Epithelial cell of prostate (primary cell): Measurements from ENCODE around the gene CUX1.
"Not testable (repeated sequence)": the region's sequence is repeated elsewhere in the genome, so short reads cannot be mapped to it uniquely, and the experiment has no call there.

ENCODE experiments used
- DNase-seq: peaks from one replicate; pipeline ENCODE4 v3.0.0-alpha.2; 2011; ENCODE audit warnings: low read depth, low spot score
- H3K27ac ChIP-seq: fragments of 450-650 bp; 2 replicates; pipeline ENCODE4 v1.5.1; 2017; ENCODE audit warnings: mild to moderate bottlenecking

CUX1 gene

GRCh38 chr7:101817471-101818286 is at the start of gene CUX1:
CUX1 (plus strand) TSS chr7:101817626; CDS start chr7:101817640, 14 bp downstream.
- peak within 1 kb of the TSS; percentile 77 for H3K27ac ChIP-seq
- DNase-seq, result no peak

- H3K27ac ChIP-seq, result no peak overlapping the region
- DNase-seq, result no peak
Observed at GRCh38 chr7:101768280-101768679, 49.1 kb upstream of the CUX1 start.

DNA sequence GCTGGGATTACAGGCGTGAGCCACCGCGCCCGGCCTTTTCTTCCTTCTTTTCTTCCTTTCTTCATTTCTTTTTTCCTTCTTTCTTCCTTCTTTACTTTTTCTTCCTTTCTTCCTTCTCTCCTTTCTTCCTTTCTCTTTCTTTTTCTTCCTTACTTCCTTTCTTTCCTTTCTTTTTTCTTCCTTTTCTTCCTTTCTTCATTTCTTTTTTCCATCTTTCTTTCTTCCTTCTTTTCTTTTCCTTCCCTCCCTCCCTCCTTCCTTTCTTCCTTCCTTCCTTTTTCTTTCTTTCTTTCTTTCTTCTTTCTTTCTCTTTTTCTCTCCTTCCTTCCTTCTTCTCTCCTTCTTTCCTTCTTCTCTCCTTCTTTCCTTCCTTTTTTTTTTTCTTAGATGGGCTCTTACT is 47.0 kb upstream of the CUX1 start:
- H3K27ac ChIP-seq, result no peak overlapping the region
- no peak for DNase-seq

GRCh38 chr7:101772508-101773211 is 44.8 kb upstream of the CUX1 start:
- DNase-seq, result no peak
- H3K27ac ChIP-seq, result no peak overlapping the region

DNA sequence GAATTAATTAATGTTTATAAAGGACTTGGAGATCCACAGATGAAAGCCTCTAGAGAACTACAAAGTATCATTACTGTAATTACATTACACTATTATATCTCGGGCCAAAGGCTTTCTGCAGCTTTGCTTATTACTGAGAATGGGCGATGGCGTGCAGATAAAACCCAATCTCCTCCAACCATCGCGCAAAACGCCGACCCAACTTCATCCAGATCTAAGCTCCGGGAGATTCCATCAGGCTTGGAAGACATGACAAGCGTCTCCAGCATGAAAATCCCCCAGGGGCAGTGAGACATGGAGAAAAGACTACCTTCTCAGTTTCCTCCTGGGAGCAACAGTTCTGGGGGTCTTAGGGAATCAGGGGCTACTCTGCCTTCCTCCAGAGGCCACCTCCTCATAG is 42.2 kb upstream of the CUX1 start:
- H3K27ac ChIP-seq, result no peak overlapping the region
- no peak for DNase-seq

GRCh38 chr7:101778026-101778580 is 39.3 kb upstream of the CUX1 start:
- no peak for DNase-seq

GRCh38 chr7:101779267-101779666 is 38.2 kb upstream of the CUX1 start:
- no peak overlapping the region for H3K27ac ChIP-seq
- no peak for DNase-seq

More at GRCh38 chr7:101778026-101778580, 39.3 kb upstream of the CUX1 start:
- H3K27ac ChIP-seq, result no peak overlapping the region

DNA sequence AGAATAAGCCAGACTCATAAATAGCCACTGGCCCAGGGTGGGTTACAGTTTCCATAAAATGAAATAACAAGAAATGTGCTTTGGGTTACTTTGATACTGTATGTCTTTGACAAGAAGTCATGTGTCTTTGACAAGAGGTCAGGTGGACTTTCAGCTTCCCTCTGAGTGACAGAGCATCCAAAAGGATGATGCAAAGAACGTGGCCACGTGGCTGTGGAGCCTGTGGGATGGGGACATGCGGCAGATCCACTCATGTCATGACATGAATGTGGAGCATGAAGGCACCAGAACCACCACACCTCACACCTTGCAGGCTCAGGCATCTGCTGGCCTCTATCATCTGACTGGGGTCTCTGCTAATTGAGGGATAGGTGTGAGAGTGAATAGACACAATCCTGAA is 37.1 kb upstream of the CUX1 start:
- H3K27ac ChIP-seq, result no peak overlapping the region
- no peak for DNase-seq

DNA sequence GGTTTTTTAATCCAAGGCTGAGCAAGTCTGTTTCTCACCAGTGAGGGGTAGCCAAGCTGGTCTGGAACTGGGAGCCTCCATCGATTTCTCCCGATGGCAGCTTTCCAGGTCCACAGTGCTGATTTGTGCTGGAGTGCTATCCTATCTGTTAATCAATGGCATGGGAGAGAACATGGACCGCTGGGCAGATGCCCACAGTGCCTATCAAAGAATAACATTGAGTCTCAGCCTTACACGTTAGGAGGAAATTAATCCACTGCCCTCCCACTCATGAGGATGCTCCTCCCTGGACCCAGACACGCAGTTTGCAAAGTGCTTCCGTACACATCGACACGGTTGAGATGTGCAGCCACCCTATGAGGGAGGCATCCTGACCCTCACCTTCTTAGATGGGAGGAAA is 36.0 kb upstream of the CUX1 start:
- no peak for DNase-seq
- H3K27ac ChIP-seq, result no peak overlapping the region

DNA sequence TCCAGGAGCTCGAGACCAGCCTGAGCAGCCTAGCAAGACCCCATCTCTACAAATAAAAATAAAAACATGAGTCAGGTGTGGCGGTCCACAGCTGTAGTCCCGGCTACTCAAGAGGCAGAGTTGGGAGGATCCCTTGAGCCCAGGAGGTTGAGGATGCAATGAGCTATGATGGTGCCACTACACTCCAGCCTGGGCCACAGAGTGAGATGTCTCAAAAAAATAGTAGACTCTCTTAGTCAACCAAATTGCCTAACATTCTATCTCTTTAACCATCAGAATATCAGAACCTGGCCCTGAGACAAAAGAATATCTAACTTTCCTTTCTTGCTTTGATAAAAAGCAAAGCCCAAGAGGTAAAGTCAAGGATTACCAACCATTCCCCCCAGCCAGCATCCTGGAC is 35.0 kb upstream of the CUX1 start:
- H3K27ac ChIP-seq, result no peak overlapping the region
- DNase-seq, result no peak

- DNase-seq, result no peak
- no peak overlapping the region for H3K27ac ChIP-seq
Observed at GRCh38 chr7:101782896-101783295, 34.5 kb upstream of the CUX1 start.

- no peak overlapping the region for H3K27ac ChIP-seq
- DNase-seq, result no peak
Observed at GRCh38 chr7:101783381-101784181, 33.8 kb upstream of the CUX1 start.

GRCh38 chr7:101784292-101785127 is 32.9 kb upstream of the CUX1 start:
- no peak overlapping the region for H3K27ac ChIP-seq
- DNase-seq, result no peak

GRCh38 chr7:101787864-101788263 is 29.6 kb upstream of the CUX1 start:
- DNase-seq, result no peak
- no peak overlapping the region for H3K27ac ChIP-seq

- no peak overlapping the region for H3K27ac ChIP-seq
- no peak for DNase-seq
Observed at GRCh38 chr7:101788517-101788916, 28.9 kb upstream of the CUX1 start.

- no peak overlapping the region for H3K27ac ChIP-seq
- no peak for DNase-seq
Observed at GRCh38 chr7:101790566-101791293, 26.7 kb upstream of the CUX1 start.

DNA sequence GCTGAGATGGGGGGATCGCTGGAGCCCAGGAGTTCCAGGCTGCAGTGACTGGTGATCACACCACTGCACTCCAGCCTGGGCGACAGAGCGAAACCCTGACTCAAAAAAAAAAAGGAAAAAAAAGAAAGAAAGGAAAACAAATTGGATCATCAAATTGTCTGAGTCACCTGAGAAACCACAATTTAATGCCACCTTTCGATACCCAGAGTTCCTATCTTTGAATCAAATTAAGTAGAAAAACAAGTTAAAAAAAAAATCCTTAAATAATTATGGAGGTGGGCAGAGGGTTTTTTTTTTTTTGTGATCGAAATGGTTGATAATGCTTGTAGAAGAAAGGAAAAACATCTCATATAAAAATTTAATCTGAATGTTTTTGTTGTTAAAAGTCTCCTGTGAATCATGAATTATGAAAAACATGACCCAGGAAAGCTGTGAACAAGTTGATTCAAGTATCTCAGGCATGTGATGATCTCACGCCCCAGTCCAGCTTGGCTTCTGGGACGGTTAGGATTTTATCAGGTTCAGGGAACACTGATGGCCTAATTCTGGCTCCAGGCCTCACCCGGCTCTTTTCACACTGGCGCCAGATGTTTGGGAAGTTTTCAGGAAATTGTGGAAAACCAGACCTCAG is 25.3 kb upstream of the CUX1 start:
- H3K27ac ChIP-seq, result peak overlapping the region; percentile 90
- DNase-seq, result peak; percentile 88

DNA sequence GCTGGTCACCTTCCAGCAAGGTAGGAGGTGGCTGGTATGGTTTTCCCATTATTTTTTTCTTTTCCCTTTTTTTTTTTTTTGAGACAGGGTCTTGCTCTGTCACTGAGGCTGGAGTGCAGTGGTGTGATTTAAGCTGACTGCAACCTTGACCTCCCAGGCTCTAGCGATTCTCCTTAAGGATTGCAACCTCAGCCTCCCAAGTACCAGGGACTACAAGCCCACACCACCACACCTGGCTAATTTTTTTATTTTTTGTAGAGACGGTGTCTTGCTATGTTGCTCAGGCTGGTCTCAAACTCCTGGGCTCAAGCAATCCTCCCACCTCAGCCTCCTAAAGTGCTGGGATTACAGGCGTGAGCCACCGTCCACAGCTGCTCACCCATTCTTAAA is 24.7 kb upstream of the CUX1 start:
- not testable (repeated sequence) for DNase-seq
- peak overlapping the region; percentile 90 for H3K27ac ChIP-seq

GRCh38 chr7:101795461-101795860 is 22.0 kb upstream of the CUX1 start:
- no peak for DNase-seq

More at GRCh38 chr7:101795461-101795860, 22.0 kb upstream of the CUX1 start:
- no peak overlapping the region for H3K27ac ChIP-seq
